ENCODE measurements around the gene RNF115.

RNF115 gene

GRCh38 chr1:145849356-145850160, 25.7 kb upstream of the RNF115 start:
- TF ChIP-seq CTCF (IDR thresholded peaks at IDR 0.05; ENCODE audit: low read depth, low read length) (peak; percentile 41), MYC (IDR thresholded peaks at IDR 0.05; ENCODE audit: low read depth, low read length) (no peak), POLR2A (IDR thresholded peaks at IDR 0.05; ENCODE audit: extremely low read depth, insufficient read length) (no peak), MAX (IDR thresholded peaks at IDR 0.05; ENCODE audit: low read depth, low read length) (no peak)
- DNase-seq (ENCODE audit: low read depth) = no peak
- no peak overlapping the region for H3K4me3 ChIP-seq (ENCODE audit: low read depth, low read length)

GRCh38 chr1:145847827-145848226, 23.9 kb upstream of the RNF115 start:
- no peak overlapping the region for H3K4me3 ChIP-seq (ENCODE audit: low read depth, low read length)
- no peak for TF ChIP-seq POLR2A (IDR thresholded peaks at IDR 0.05; ENCODE audit: extremely low read depth, insufficient read length)
- TF ChIP-seq CTCF (IDR thresholded peaks at IDR 0.05; ENCODE audit: low read depth, low read length) = no peak
- TF ChIP-seq MYC (IDR thresholded peaks at IDR 0.05; ENCODE audit: low read depth, low read length) = no peak
- TF ChIP-seq MAX (IDR thresholded peaks at IDR 0.05; ENCODE audit: low read depth, low read length) = no peak
- no peak for DNase-seq (ENCODE audit: low read depth)

- H3K4me3 ChIP-seq (ENCODE audit: low read depth, low read length) = no peak overlapping the region
- peak; percentile 47 for DNase-seq (ENCODE audit: low read depth)
- TF ChIP-seq POLR2A (IDR thresholded peaks at IDR 0.05; ENCODE audit: extremely low read depth, insufficient read length) (no peak), CTCF (IDR thresholded peaks at IDR 0.05; ENCODE audit: low read depth, low read length) (peak; percentile 61)
Measured at GRCh38 chr1:145846201-145846612, 22.3 kb upstream of the RNF115 start.

- TF ChIP-seq MYC (IDR thresholded peaks at IDR 0.05; ENCODE audit: low read depth, low read length) (peak; percentile 71), POLR2A (IDR thresholded peaks at IDR 0.05; ENCODE audit: extremely low read depth, insufficient read length) (no peak), CTCF (IDR thresholded peaks at IDR 0.05; ENCODE audit: low read depth, low read length) (peak; percentile 85), MAX (IDR thresholded peaks at IDR 0.05; ENCODE audit: low read depth, low read length) (0 out of 2 replicates have a peak, but pooled peaks have one; percentile 55)
- peak within 1 kb of the TSS; percentile 46 for H3K4me3 ChIP-seq (ENCODE audit: low read depth, low read length)
- DNase-seq (ENCODE audit: low read depth) = peak; percentile 85
Measured at GRCh38 chr1:145845514-145846161, 21.7 kb upstream of the RNF115 start, which contains the start of gene NUDT17. NUDT17 (plus strand) TSS chr1:145845630; CDS start chr1:145845641, 11 bp downstream.

GRCh38 chr1:145845144-145845513, 21.2 kb upstream of the RNF115 start:
- peak overlapping the region; percentile 46 for H3K4me3 ChIP-seq (ENCODE audit: low read depth, low read length)
- TF ChIP-seq POLR2A (IDR thresholded peaks at IDR 0.05; ENCODE audit: extremely low read depth, insufficient read length) (no peak), MYC (IDR thresholded peaks at IDR 0.05; ENCODE audit: low read depth, low read length) (no peak), CTCF (IDR thresholded peaks at IDR 0.05; ENCODE audit: low read depth, low read length) (no peak), MAX (IDR thresholded peaks at IDR 0.05; ENCODE audit: low read depth, low read length) (no peak)
- peak; percentile 75 for DNase-seq (ENCODE audit: low read depth)
